GM23338 (cell line): ENCODE data around the gene PDXDC1. TPM values are rescaled to one million over a fixed set of nuclear protein-coding genes. Genes with fewer than 3 reads are reported as not detected.
"Not testable (repeated sequence)": the region's sequence is repeated elsewhere in the genome, so short reads cannot be mapped to it uniquely, and the experiment has no call there.

Source experiments
- ATAC-seq: fragments of 200-7000 bp; cut with Tn5 transposase; 3 replicates; pipeline ENCODE4 v1.9.1; 2020
- DNase-seq: peaks from one replicate; pipeline ENCODE4 v3.0.0-alpha.2; 2015; ENCODE audit warnings: low spot score
- H2AFZ ChIP-seq: fragments of 200-600 bp; sonication (generic); 2 replicates; pipeline ENCODE4 v1.8.0; 2016; ENCODE audit warnings: antibody characterized with exemption, mild to moderate bottlenecking, moderate library complexity
- H3F3A ChIP-seq: fragments of 200-600 bp; sonication (generic); replicated peaks from 2 replicates; pipeline ENCODE4 v1.8.0; 2017; ENCODE audit warnings: antibody characterized with exemption, mixed run types, low read depth
- H3K27ac ChIP-seq: fragments of 200-600 bp; sonication (generic); 2 replicates; pipeline ENCODE4 v1.6.1; 2016; ENCODE audit warnings: low read depth
- H3K27me3 ChIP-seq: fragments of 200-600 bp; sonication (generic); 2 replicates; pipeline ENCODE4 v1.8.0; 2016; ENCODE audit warnings: mild to moderate bottlenecking, mixed run types, moderate library complexity; ENCODE audit not compliant: insufficient read depth
- H3K36me3 ChIP-seq: fragments of 200-600 bp; sonication (generic); 2 replicates; pipeline ENCODE4 v1.8.0; 2016; ENCODE audit warnings: mild to moderate bottlenecking; ENCODE audit not compliant: insufficient read depth
- H3K4me1 ChIP-seq: fragments of 200-600 bp; sonication (generic); 2 replicates; pipeline ENCODE4 v1.8.0; 2016; ENCODE audit warnings: mild to moderate bottlenecking, moderate library complexity; ENCODE audit not compliant: insufficient read depth
- H3K4me2 ChIP-seq: fragments of 200-600 bp; sonication (generic); 2 replicates; pipeline ENCODE4 v1.7.1; 2017; ENCODE audit warnings: mixed run types
- H3K4me3 ChIP-seq: fragments of 200-600 bp; sonication (generic); 2 replicates; pipeline ENCODE4 v1.6.1; 2016; ENCODE audit warnings: mixed run types
- H3K79me2 ChIP-seq: fragments of 200-600 bp; sonication (generic); replicated peaks from 2 replicates; pipeline ENCODE4 v1.8.0; 2017; ENCODE audit warnings: mild to moderate bottlenecking; ENCODE audit not compliant: insufficient read depth
- H3K9me2 ChIP-seq: fragments of 200-600 bp; sonication (generic); 2 replicates; pipeline ENCODE4 v1.8.0; 2017; ENCODE audit not compliant: insufficient read depth
- H4K20me1 ChIP-seq: fragments of 200-600 bp; sonication (generic); replicated peaks from 2 replicates; pipeline ENCODE4 v1.8.0; 2017; ENCODE audit warnings: mild to moderate bottlenecking; ENCODE audit not compliant: insufficient read depth
- H3K27ac Mint-ChIP-seq: 2 replicates; pipeline ENCODE4 v1.8.0; 2020; ENCODE audit warnings: inconsistent platforms, mild to moderate bottlenecking, moderate library complexity, mixed read lengths
- H3K27me3 Mint-ChIP-seq: 3 replicates; pipeline ENCODE4 v1.8.0; 2022; ENCODE audit warnings: low read depth, mild to moderate bottlenecking, moderate library complexity, mixed read lengths, inconsistent platforms; ENCODE audit not compliant: insufficient read depth, poor library complexity
- H3K36me3 Mint-ChIP-seq: 3 replicates; pipeline ENCODE4 v1.8.0; 2021; ENCODE audit warnings: low read depth, mild to moderate bottlenecking, inconsistent platforms, moderate library complexity, mixed read lengths
- H3K4me1 Mint-ChIP-seq: 3 replicates; pipeline ENCODE4 v1.8.0; 2020; ENCODE audit warnings: mild to moderate bottlenecking, inconsistent platforms, mixed read lengths
- H3K4me3 Mint-ChIP-seq: 3 replicates; pipeline ENCODE4 v1.8.0; 2021; ENCODE audit warnings: moderate library complexity, mild to moderate bottlenecking, inconsistent platforms, mixed read lengths
- H3K9me3 Mint-ChIP-seq: 3 replicates; pipeline ENCODE4 v1.8.0; 2020; ENCODE audit warnings: moderate library complexity, mild to moderate bottlenecking, inconsistent platforms, mixed read lengths
- microRNA counts: library from miRNA; unstranded; fragments of <30 nt; microRNA quantifications from one replicate; lab custom pipeline; 2017
- microRNA-seq: library from miRNA; unstranded; fragments of <30 nt; microRNA quantifications from one replicate; pipeline ENCODE4, GENCODE V29; 2017
- polyA plus RNA-seq: library from polyadenylated mRNA; unstranded; fragments of >200 nt; fragmentation: Nextera tagmentation; extraction: Ambion mirVana; gene quantifications from 2 replicates; pipeline ENCODE4 v1.2.1, GENCODE V29; 2016
- small RNA-seq: library from RNA; depleted of rRNA; stranded (forward); fragments of <200 nt; gene quantifications from one replicate; pipeline ENCODE3, GENCODE V24; 2014; ENCODE audit warnings: low replicate concordance
- total RNA-seq: library from RNA; depleted of rRNA; stranded (reverse); fragments of >200 nt; shearing (Covaris generic); gene quantifications from 2 replicates; pipeline ENCODE4 v1.2.3, GENCODE V29; 2014; rRNA removed
- TF ChIP-seq, protein P1 (sequence below): IDR thresholded peaks from one replicate; pipeline ENCODE4 v1.6.1; 2018; ENCODE audit warnings: antibody characterized with exemption; ENCODE audit not compliant: unreplicated experiment

PDXDC1 gene
- total and polyA plus RNA-seq, 2 experiments from 2014 or later = 40.0 to 91.6 TPM

DNA sequence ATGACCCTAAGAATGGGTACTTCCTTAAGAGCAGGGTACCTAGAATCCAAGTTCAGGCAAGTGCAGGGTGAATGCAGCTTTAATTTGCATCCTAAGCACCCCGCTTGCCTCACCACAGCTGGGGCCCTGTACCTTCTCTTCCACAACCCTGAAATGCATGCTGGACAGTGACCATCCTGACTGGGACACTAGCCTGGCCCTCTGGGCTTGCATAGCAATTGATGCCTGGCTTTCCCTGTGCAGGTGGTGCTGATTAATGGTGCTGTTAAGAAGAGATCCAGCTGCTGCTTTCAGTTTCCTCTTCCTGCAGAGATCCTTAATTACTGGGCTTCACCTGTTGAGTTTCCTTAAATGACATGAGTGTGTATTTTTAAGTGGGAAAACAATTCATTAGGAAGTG lies 209.2 kb downstream of the PDXDC1 start:
- not testable (repeated sequence) for H4K20me1 ChIP-seq, H3K9me3 Mint-ChIP-seq, H3K79me2 ChIP-seq, H3K36me3 Mint-ChIP-seq, H3K4me2 ChIP-seq, H2AFZ ChIP-seq, H3K4me3 Mint-ChIP-seq, H3K27me3 Mint-ChIP-seq, H3F3A ChIP-seq, H3K4me3 ChIP-seq, DNase-seq, H3K27ac ChIP-seq, H3K27ac Mint-ChIP-seq, H3K4me1 Mint-ChIP-seq, H3K27me3 ChIP-seq, H3K9me2 ChIP-seq, H3K4me1 ChIP-seq, H3K36me3 ChIP-seq
- TF ChIP-seq, protein P1, sequence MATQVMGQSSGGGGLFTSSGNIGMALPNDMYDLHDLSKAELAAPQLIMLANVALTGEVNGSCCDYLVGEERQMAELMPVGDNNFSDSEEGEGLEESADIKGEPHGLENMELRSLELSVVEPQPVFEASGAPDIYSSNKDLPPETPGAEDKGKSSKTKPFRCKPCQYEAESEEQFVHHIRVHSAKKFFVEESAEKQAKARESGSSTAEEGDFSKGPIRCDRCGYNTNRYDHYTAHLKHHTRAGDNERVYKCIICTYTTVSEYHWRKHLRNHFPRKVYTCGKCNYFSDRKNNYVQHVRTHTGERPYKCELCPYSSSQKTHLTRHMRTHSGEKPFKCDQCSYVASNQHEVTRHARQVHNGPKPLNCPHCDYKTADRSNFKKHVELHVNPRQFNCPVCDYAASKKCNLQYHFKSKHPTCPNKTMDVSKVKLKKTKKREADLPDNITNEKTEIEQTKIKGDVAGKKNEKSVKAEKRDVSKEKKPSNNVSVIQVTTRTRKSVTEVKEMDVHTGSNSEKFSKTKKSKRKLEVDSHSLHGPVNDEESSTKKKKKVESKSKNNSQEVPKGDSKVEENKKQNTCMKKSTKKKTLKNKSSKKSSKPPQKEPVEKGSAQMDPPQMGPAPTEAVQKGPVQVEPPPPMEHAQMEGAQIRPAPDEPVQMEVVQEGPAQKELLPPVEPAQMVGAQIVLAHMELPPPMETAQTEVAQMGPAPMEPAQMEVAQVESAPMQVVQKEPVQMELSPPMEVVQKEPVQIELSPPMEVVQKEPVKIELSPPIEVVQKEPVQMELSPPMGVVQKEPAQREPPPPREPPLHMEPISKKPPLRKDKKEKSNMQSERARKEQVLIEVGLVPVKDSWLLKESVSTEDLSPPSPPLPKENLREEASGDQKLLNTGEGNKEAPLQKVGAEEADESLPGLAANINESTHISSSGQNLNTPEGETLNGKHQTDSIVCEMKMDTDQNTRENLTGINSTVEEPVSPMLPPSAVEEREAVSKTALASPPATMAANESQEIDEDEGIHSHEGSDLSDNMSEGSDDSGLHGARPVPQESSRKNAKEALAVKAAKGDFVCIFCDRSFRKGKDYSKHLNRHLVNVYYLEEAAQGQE = peak; percentile 7
- peak; percentile 79 for ATAC-seq

MicroRNAs within 50 kb of the gene (microRNA counts, 767-probe panel; counts per million panel counts)
- not detected for microRNA hsa-miR-1972 (lab: Ali Mortazavi, UCI)

Small RNA genes within 50 kb of the gene (microRNA-seq; reads per million reads assigned to microRNA genes)
- gene MIR1972-1 (not detected), gene MIR3180-4 (not detected), gene MIR6511A1 (not detected), gene MIR6511B2 (not detected), gene MIR6770-1 (not detected)

Small RNA genes within 50 kb of the gene (small RNA-seq; reads per million reads assigned to genes)
- not detected for gene AC138932.4
- not detected for gene MIR1972-1
- not detected for gene MIR3180-4
- gene MIR6511A1 = not detected
- gene MIR6770-1 = not detected
- gene RF00019 = not detected

Other genes with a start within 250 kb of the PDXDC1 start
- 3.7 and 6.7 TPM in 2 replicates for gene NPIPA2, start 232.5 kb upstream of the PDXDC1 start, total RNA-seq
- 21.3 TPM in 2 replicates for gene NPIPA2, start 232.5 kb upstream of the PDXDC1 start, polyA plus RNA-seq
- gene NOMO1, start 141.3 kb upstream of the PDXDC1 start, total RNA-seq = 95.6 and 145 TPM in 2 replicates
- gene NOMO1, start 141.3 kb upstream of the PDXDC1 start, polyA plus RNA-seq = 53.7 and 55.0 TPM in 2 replicates
- gene NPIPA1, start 37.6 kb upstream of the PDXDC1 start, total RNA-seq = 61.4 and 77.4 TPM in 2 replicates
- 53.2 and 54.4 TPM in 2 replicates for gene NPIPA1, start 37.6 kb upstream of the PDXDC1 start, polyA plus RNA-seq
- 31.4 and 39.4 TPM in 2 replicates for gene NTAN1, start 81.0 kb downstream of the PDXDC1 start, total RNA-seq
- 51.0 and 53.4 TPM in 2 replicates for gene NTAN1, start 81.0 kb downstream of the PDXDC1 start, polyA plus RNA-seq
- 38.6 and 41.5 TPM in 2 replicates for gene RRN3, start 119.2 kb downstream of the PDXDC1 start, total RNA-seq
- gene RRN3, start 119.2 kb downstream of the PDXDC1 start, polyA plus RNA-seq = 13.8 and 15.4 TPM in 2 replicates